GM15510 (cell line): ENCODE results near the gene RRAGC.

Experiments used
- POLR2A ChIP-seq: IDR thresholded peaks from 3 replicates; pipeline ENCODE4 v1.6.1; 2011; ENCODE audit warnings: borderline replicate concordance; ENCODE audit not compliant: insufficient read length; ENCODE audit errors: extremely low read depth

The RRAGC gene

DNA sequence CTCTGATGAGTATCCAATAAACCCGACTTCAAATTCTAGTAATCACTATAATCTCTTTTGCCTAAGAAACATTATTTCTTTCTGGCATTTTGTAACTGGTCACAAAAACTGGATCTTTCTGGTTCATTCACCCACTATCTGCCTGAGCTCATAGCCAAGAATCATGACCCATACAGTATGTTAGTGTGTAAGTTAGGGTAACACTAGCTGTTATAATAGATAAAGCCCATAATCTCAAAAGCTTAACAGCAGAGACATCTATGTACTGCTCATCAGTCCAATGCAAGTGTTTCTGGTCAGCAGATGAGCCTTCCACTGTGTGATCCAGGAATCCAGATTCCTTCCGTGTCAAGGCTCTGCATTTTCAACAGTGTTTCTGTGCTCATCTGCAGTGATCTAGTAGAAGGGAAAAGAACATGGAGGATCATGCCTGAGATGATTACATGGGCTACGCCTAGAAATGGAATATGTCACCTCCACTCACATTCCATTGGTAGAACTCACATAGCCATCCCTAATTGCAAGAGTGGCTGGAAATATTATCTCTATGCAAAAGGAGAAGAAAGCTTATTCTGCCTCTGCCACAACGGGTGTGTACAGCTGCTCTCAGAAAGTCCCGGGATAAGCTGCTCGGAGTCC is 27.7 kb downstream of the RRAGC start:
- TF ChIP-seq POLR2A = no peak

DNA sequence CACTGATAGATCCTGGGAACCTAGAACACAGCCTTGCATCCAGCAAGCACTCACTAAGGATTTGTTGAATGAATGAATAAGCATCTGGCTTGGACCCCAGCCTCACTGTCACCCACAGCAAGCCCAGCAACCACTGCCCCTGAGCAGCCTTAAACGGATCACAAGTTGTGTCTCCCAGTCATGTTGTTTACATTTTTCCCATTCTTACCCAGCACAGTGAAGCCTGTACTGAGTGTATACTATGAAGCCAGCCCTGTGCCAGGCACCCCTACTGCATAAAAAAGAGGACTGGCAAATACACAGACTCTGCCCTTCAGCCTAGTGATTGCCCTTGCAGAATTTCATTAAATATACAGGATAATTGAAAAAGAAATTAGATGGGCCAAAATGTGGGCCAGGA is 30.2 kb downstream of the RRAGC start:
- TF ChIP-seq POLR2A = no peak

DNA sequence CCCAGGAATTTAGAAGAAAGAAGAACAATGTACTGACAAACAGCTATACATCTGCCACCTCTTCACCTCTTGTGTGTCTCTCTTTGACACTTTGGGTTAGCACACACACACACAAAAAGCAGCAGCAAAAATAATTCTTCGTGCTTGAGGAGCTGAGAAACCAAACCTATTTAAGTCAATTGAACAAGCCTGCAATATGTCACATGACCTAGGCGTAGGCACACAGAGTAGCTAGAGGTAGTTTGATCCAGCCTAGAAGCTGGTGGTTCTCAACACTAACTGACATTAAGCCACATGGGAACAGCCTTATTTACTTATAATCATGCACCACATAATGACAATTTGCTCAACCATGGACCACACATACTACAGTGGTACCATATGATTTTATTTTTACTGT is 32.3 kb downstream of the RRAGC start:
- no peak for TF ChIP-seq POLR2A

DNA sequence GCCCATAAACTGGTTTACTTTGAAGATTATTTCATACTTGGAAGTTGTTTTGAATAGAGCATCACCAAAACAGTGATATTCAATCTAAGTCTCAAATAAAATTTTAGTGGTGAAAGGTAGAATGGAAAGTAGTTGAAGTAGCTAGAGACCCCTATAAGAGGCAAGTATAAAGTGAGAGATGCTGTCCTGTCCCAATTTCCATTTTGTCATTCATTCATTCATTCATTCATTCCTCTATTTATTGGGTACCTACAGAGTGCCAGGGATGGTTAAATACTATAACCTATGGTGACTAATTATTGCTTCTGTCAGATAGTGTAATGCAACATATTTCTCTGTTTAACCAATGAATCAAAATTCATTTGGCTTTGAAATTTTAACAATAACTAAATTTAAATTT is 32.7 kb downstream of the RRAGC start:
- no peak for TF ChIP-seq POLR2A

DNA sequence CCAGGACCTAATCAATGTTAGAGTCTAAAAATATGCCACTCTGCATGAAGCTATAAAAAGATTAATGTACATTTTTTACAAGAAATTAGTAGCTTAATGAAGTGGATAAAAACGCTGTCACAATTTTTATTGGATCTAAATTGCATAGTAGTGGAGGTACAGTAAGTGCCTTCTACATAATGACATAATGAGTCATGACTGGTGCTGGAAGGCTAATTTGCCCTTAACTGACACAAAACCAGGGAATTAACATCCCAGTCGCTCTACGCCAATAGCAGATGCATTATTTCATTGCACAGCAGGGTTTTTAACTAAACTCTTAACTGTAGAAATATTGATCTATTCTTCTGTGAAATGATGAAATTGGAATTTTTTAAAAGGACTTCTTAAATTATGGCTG is 33.3 kb downstream of the RRAGC start:
- TF ChIP-seq POLR2A = no peak

DNA sequence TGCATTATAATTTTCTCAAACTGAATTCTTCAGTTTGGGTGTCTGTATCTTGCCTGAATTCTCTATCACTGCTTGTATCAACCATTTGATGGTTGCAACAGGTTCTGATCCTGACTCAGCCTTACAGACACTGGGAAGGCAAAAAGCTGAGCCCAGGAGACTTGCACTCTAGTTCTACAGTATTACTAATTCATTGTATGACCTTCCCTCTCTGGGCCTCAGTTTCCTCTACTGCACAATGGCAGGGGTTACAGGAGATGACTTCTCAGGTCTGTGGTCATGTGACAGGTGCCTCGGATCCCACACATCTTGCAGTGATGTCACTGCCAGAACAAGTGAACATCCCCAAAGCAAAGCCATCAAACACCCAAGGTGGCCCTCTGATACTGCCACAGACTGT is 38.7 kb downstream of the RRAGC start:
- no peak for TF ChIP-seq POLR2A

DNA sequence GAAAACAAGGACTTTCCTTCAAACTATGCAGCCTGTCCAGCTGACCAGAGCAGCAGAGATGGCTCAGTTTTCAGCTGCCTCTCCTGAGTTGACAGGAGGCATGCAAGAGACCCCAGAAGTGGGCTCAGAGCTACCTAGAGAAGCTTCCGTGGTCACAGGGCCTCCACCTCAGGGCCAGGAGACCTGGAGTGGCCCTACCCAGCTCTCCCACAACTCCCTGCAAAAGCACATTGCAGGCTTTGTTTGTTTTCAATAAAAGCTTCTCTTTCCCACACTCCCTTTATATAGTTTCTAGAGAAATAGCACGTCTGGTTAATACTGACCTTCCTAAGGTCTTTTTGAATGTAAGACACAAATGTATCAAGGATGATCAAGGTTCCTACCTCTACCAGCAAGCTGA is 40.1 kb downstream of the RRAGC start:
- TF ChIP-seq POLR2A = no peak

DNA sequence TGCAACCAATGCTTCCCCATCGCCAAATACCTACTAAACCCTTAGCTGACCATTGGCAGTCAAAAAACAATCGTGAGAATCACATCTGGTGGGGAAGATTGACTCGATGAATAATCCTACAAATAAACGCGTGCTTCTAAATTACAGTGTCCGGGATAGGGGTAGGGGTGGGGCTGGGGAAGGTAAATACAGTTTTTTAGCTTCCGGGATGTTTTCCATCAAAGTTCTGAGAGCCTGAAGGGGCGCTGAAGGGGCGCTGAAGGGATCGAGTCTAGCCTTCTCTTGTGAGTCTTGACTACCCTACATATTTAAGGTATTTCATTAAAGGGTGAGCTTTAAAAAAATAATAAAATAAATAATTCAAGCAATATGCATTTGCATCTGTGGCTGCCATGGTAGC is 40.5 kb downstream of the RRAGC start:
- TF ChIP-seq POLR2A = no peak

DNA sequence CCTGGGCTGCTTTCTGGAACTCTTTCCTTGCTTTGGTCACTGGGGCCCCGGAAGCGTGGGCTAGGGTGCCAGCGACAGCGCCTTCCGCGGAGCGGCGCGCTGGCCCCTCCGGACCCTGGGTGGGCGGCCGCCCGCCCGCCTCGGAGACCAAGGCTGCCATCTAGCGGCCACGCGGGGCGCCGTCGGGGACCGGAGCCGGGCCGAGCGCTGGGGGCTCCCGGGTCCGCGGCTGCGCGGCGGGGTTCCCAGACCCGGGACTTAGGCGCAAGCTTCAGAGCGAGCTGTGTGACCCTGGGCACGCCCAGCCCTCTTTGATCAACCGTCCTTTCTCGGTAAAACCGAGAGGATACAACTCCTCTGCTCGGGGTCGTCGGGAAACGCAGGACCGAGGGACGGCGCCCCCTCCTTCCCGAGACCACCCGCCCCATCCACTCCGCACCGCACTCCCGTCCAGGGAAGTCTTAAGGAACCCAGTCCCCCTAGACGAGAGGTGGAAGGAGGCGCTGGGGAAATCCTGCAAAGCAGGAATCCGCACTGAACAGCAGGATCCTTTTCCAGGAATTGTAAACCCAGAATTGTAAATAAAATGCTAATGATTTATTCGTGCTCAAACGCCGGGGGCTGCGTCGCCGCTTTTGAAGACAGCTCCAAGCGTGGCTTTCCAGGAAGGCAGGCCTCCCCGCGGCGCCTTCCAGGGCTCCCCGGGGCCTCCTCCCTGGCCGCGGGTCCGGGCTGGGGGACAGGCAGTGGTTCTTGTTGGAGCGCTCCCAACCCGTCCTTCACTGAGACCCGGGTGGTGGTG is 41.2 kb downstream of the RRAGC start:
- no peak for TF ChIP-seq POLR2A

DNA sequence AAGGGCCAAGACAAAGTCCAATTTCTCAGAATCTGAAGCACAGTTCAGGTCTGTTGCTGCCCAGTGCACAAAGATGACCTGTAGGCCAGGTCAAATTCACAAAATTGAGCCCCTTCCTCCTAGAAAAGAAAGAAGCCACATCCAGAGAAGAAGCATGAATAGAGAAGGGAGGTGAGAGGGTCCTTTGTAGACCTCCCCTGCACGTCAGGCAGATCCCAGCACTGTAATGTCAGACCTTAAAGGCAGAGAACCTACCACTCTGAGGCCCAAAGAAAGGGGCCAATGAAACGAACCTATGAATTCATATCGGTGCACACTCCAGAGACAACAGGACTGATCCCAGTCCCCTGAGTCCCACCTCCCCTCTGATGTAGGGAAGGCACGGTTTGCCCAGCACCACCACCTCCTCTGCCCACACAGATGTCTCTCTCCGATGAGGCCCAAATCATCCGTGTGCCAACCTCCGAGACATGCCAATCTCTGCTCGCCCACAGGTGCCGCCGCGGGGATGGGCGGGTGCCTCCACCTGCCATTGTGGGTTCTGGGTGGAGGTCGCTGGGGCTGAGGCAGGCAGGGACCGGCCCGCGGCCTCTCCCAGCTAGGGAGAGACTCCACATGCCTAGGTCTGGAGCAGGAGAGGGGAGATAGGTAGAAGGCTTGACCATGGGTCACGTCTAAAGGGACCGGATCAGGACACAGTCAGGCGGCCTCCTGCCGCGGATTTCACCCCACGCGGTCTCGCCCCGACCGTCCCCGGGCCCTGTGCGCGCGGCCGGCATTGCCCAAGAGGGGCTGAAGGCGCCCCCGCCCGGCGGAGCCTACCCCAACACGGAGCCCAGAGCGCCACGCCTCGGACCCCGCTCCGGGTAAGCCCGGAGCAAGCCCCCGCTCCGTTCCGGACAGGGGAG is 42.1 kb downstream of the RRAGC start:
- TF ChIP-seq POLR2A = no peak

DNA sequence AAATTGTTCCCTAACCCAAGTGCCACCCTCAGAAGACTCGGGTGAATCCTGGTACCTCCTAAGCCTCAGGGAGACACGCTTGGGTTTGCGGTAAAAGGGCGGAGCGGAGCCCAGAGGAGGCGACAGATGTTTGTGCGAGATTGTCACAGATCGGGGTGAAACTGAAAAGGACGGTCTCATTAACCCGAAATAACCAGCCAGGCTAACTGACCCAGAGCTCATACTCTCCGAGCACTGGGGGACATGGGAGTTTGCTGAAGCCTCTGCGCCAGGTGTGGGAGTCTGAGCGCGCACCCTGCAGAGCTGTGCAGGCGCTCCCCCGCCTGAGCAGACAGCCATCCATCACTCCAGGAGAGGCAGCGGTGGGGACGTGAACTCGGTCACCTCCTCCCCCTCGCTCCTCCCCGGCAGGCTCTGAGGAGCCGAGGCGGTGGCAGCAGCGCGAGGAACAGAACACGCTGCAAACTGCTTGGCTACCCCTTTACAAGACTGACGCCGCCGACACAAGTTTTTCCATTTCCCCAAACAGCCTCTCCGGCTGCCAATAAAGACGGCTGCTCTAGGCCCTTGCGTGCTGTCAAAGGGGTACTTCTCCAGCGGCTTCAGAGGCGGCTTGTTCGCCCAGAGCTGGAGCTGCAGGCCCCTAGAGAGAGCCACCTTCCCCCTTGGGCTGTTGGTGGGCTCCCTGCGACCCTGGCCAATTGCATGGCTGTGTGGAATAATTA is 43.5 kb downstream of the RRAGC start:
- no peak for TF ChIP-seq POLR2A

DNA sequence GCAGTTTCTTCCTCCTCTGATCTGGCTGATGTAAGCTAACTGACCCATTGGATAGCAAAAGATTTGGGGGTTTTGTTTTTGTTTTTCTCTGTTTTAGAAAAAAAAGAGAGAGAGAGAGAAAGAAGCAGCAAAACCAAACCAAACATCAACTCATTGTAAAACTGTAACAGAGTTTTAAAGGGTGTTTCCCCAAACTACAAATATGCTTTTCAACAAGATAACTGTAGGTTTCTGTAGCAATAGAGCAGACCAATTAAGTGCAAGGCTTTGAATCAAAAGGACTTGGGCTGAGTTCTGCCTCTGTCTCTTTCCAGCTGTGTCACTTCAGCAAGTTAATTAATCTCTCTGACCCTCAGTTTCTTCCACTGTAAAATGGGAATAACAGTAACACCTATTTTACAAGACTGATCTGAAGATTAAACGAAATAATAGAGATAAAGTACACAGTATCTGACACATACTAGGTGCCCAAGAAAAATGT is 44.5 kb downstream of the RRAGC start:
- TF ChIP-seq POLR2A = no peak

DNA sequence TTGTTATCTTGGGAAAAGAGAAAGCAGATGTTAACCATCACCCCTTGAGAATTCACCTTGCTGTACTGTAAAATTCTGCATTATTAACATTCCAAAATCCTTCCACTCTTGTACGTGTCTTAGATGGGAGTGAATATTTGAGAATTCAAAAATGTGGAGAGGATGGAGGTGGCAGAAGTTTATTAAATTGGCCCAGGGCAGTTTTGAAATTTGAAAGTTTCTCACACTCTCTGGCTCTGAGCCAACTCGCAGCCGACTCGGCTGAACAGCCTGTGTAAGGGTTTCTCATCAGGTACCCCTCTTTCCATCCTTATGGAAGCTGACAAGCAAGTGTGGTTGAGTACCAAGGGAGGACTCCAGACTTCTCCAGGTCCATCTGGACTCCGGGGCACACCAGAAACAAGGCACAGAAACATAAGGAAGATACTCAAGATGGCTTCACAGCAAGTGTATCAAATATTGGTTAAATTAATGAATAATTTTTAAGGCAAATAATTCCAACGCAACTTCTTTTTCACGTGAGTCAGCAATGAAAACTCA is 45.1 kb downstream of the RRAGC start:
- no peak for TF ChIP-seq POLR2A

DNA sequence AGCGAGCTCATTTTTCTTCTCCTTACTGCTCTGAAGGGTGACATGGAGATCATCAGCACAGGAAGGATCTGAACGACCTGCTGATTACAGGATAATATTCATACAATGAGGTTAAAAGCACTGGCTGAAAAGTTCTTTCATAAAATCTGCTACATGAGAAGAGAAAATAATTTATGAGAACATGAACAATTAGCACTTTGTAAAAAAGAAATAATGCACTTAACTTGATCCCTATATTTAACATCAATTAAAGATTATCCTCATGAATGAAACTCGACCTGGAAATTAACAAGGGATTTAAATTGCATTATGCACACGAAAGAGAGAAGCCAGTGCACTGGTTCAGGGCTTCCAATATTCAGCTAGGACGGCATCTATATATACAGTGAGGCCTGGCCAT is 46.6 kb downstream of the RRAGC start:
- no peak for TF ChIP-seq POLR2A
